Memory B cell (primary cell): Measurements from ENCODE around the gene RBM4B.

Experiments used
- ATAC-seq: fragments of 150-1000 bp; cut with Tn5 transposase; 2 replicates; pipeline ENCODE4 v1.10.0; 2021; ENCODE audit warnings: low read depth, mild to moderate bottlenecking, moderate library complexity
- DNase-seq, 2 donors: peaks; one replicate each; pipeline ENCODE4 v3.0.0; 2022; ENCODE audit warnings: low spot score in 2 of 2
- H3K27ac Mint-ChIP-seq: one replicate; pipeline ENCODE4 v1.8.0; 2022; ENCODE audit warnings: mild to moderate bottlenecking, moderate library complexity, mixed read lengths
- H3K27me3 Mint-ChIP-seq: one replicate; pipeline ENCODE4 v1.8.0; 2022; ENCODE audit warnings: mixed read lengths
- H3K36me3 Mint-ChIP-seq: one replicate; pipeline ENCODE4 v1.8.0; 2022; ENCODE audit warnings: mild to moderate bottlenecking, mixed read lengths
- H3K4me1 Mint-ChIP-seq: one replicate; pipeline ENCODE4 v1.8.0; 2022; ENCODE audit warnings: mixed read lengths
- H3K4me3 Mint-ChIP-seq: one replicate; pipeline ENCODE4 v1.8.0; 2022; ENCODE audit warnings: mild to moderate bottlenecking, moderate library complexity, mixed read lengths
- H3K9me3 Mint-ChIP-seq: one replicate; pipeline ENCODE4 v1.8.0; 2022; ENCODE audit warnings: mixed read lengths

Gene RBM4B

DNA sequence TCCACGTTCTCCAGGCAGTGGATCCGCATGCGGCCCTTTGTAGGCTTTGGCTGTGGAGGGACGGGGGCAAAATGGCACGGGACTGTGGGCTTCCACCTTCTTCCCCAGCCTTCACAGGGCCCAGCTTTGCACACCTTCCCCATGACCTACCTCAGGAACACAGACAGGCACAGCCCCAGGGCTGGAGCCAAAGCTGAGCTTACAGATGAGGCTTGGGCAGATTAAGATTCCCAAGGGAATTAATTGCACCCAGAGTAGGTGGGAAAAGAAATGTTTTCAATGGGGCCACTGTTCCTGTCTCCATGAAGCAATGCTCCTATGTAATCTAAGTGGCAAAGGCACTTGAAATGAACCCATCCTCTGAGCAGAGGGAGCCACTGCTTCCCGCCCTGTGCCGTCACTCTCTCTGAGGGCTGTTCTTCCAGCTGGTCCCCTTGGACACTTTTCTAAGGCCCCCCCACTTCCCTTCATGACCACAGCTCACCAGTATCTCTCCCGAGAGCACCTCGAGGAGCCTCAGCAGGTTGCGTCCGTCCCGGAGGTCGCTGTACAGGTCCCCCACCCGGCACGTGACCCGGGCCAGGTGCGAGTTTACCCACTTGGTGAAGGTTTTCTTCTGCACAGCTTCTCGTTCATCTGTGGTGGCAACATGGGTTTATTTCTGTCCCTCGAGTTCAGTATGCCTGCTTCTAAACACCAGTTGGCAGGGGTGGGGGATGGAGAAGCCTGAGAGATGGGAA is 37.8 kb upstream of the RBM4B start:
- no peaks in the 10 kb centered on the region for H3K9me3 Mint-ChIP-seq
- H3K4me3 Mint-ChIP-seq: no peak overlapping the region
- H3K27ac Mint-ChIP-seq: no peak overlapping the region
- ATAC-seq: no peak
- peaks cover 23% of the 10 kb centered on the region for H3K27me3 Mint-ChIP-seq
- no peak for DNase-seq
- H3K4me1 Mint-ChIP-seq: no peaks in the 10 kb centered on the region
- no peaks in the 10 kb centered on the region for H3K36me3 Mint-ChIP-seq

DNA sequence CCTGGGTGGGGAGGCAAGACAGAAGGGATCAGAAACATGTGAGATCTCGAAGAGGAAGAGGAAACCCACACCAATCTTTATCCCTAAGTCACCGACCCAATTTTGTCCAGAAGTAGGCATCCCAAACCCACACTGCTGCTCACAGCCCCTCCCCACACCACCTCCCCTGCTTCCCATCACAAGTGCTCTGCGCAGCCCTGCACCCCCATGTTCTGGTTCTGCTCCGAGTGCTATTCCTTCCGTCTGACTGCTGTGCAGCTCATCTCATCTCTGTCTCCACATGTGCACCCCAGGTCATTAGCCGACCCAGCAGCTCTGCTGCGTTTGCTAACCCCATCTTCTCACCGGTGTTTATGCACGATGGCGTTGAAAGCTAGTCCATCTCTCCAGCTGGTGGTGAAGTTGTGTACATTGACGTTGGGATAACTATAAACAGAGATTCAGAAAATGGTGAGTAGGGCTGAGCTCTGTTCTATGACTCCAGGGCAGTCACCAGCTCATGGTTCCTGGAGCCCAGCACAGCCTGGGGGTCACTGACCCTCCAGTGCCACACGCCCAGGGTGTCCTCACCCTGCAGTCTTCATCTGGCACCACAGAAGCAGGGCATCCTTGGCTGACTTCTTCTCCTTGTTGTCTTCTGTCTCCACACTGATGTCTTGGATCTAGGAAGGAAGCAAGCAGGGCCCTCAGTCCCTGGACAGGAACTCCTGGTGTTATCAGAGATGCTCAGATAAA is 36.2 kb upstream of the RBM4B start:
- H3K27ac Mint-ChIP-seq: no peak overlapping the region
- H3K4me1 Mint-ChIP-seq: no peaks in the 10 kb centered on the region
- peaks cover 21% of the 10 kb centered on the region for H3K27me3 Mint-ChIP-seq
- DNase-seq: no peak
- no peak overlapping the region for H3K4me3 Mint-ChIP-seq
- no peaks in the 10 kb centered on the region for H3K36me3 Mint-ChIP-seq
- no peaks in the 10 kb centered on the region for H3K9me3 Mint-ChIP-seq
- ATAC-seq: no peak

DNA sequence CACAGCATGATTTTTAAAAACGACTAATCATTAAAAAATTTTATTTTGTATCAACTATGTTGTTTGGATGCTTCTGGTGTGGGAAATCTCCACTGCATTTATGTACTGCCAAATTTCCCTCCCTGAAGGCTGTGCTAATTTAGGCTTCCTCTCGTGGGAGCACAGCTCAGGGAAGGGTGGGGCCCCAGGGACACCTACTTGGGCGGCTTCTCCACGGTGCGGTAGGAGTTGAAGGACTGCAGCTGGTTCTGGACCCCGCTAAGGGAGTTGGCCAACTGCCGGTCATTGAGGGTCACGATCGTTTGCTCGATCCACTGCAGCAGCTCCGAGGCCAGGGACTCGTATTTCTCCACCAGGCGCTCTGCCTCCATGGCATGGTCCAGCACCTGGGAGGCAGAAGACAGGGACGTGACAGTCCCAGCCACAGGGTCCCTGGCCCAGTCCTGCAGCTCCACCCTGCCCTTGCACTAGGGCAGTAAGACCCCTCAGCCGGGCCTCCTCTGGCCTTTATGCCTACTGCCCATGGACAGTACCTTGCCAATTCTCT is 32.8 kb upstream of the RBM4B start:
- no peaks in the 10 kb centered on the region for H3K36me3 Mint-ChIP-seq
- peaks cover 14% of the 10 kb centered on the region for H3K27me3 Mint-ChIP-seq
- no peak for ATAC-seq
- H3K4me1 Mint-ChIP-seq: no peaks in the 10 kb centered on the region
- H3K9me3 Mint-ChIP-seq: no peaks in the 10 kb centered on the region
- H3K27ac Mint-ChIP-seq: no peak overlapping the region
- no peak overlapping the region for H3K4me3 Mint-ChIP-seq
- DNase-seq: no peak

DNA sequence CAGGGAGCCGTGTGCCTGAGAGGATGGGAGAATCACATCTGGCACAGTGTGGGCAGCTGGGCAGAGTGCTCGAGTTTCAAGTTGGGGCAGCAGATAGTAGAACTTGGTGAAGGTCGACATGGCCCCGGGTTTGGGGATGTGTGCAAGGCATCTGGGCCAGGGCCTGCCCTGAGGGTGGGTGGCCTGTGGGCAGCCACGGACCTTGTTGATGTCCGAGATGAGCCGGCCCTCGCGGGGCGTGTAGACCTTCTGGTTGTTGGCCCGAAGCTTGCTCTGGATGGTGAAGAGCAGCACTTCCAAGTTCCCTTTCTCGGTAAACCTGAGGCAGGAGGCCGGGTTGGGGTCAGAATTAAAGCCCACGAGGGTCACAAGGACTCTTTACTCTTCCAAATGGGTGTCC is 31.0 kb upstream of the RBM4B start:
- no peaks in the 10 kb centered on the region for H3K4me1 Mint-ChIP-seq
- no peak overlapping the region for H3K27ac Mint-ChIP-seq
- no peaks in the 10 kb centered on the region for H3K9me3 Mint-ChIP-seq
- DNase-seq (no peak), ATAC-seq (no peak)
- H3K36me3 Mint-ChIP-seq: no peaks in the 10 kb centered on the region
- no peak overlapping the region for H3K4me3 Mint-ChIP-seq
- H3K27me3 Mint-ChIP-seq: peaks cover 6% of the 10 kb centered on the region

DNA sequence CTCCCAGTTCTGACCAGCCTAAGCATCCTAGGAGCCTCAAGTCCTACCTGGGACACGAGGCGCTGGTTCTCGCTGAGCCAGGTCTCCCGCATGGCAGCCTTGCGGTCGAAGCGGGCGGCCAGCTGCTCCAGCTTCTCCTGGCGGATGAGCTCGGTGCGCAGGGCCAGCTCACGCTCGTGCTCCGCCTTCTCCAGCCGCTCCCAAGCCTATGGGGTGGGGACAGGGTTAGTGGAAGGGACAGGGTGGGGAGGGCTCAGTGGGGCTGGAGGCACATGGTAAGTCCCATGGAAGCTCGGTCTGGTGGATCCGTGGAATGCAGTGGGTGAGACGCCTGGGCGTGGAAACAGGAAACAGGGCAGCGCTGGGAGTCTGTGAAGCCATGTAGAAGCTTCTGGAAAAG is 30.4 kb upstream of the RBM4B start:
- DNase-seq (no peak), ATAC-seq (no peak)
- Mint-ChIP-seq H3K4me1 (no peaks in the 10 kb centered on the region), H3K27me3 (peaks cover 3% of the 10 kb centered on the region), H3K27ac (no peak overlapping the region), H3K4me3 (no peak overlapping the region), H3K9me3 (no peaks in the 10 kb centered on the region), H3K36me3 (no peaks in the 10 kb centered on the region)

DNA sequence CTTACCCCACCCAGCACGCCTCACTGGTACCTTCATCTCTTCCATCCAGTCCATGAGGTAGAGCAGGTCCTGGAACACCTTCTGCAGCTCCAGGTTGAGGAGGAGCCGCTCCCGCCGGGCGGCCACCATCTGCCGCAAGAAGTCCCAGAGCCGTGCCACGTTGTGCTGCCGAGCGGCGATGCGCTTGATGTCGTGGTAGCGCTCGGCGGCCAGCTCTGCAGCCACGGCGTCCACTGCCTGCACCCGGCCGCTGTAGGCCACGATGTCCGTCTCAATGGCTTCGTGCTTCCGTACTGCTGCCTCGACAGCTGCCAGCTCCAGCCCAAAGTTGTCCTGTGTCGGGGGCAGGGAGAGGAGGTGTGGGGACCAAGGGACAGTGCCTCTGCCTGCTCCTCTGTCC is 29.8 kb upstream of the RBM4B start:
- Mint-ChIP-seq H3K27ac (no peak overlapping the region), H3K4me3 (no peak overlapping the region), H3K36me3 (no peaks in the 10 kb centered on the region), H3K4me1 (no peaks in the 10 kb centered on the region), H3K9me3 (no peaks in the 10 kb centered on the region), H3K27me3 (peaks cover 3% of the 10 kb centered on the region)
- DNase-seq (no peak), ATAC-seq (no peak)

DNA sequence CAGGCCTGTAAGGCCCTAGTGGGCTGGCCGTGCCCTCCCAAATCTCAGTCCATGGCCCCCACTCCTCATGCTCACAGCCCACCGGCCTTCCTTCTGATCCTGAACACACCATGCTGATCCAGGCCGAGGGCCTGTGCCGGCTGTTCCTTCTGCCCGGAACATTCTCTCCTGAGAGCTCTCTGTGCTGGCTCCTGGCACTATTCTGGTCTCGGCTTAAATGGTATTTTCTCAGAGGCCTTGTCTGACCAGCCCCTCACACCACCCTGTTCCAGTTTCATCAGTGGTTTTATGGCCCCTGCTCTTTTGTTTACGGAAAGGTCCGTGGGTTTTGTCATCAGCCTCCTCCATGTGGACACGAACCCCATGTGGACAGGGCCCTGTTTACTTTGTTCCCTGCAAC is 29.3 kb upstream of the RBM4B start:
- ATAC-seq (no peak), DNase-seq (no peak)
- Mint-ChIP-seq H3K4me3 (no peak overlapping the region), H3K36me3 (no peaks in the 10 kb centered on the region), H3K27me3 (peaks cover 3% of the 10 kb centered on the region), H3K27ac (no peak overlapping the region), H3K9me3 (no peaks in the 10 kb centered on the region), H3K4me1 (no peaks in the 10 kb centered on the region)

DNA sequence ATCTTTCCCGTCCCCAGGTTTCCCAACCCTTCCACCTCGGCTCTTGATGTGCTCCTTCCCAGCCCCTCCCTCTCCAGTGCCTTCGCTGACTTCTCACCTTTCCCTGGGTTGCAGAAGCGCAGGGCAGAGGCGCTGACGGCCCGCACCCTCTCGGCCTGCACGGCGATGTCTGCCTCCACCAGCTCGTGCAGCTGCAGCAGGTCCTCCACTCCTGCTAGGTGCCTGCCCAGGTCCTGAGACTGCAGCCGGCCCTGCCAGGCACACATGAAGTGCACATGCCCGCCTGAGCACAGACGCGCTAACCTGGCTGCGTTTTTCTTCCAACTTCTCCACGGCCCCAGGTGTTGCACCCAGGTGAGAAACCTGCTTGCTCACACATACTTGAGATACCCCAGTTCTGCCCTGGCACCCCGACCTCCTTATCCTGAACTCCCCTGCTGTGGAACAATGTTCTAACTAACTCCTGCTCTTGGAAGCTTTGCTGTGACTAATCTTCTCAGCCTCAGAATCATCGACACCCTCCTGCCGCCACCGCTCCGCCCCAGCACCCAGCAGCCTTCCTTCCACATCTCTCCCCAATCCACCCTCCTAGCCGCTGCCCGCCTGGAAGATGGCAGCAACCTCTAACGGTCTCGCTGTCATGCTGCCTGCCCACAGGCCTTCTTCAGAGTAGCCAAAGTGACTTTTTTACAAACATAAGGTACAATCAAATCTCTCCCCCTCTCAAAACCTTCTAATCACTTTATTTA is 28.1 kb upstream of the RBM4B start:
- no peaks in the 10 kb centered on the region for H3K9me3 Mint-ChIP-seq
- DNase-seq (no peak), ATAC-seq (no peak)
- peaks cover 2% of the 10 kb centered on the region for H3K36me3 Mint-ChIP-seq
- H3K27ac Mint-ChIP-seq: no peak overlapping the region
- peaks cover under 1% of the 10 kb centered on the region for H3K27me3 Mint-ChIP-seq
- no peaks in the 10 kb centered on the region for H3K4me1 Mint-ChIP-seq
- no peak overlapping the region for H3K4me3 Mint-ChIP-seq

DNA sequence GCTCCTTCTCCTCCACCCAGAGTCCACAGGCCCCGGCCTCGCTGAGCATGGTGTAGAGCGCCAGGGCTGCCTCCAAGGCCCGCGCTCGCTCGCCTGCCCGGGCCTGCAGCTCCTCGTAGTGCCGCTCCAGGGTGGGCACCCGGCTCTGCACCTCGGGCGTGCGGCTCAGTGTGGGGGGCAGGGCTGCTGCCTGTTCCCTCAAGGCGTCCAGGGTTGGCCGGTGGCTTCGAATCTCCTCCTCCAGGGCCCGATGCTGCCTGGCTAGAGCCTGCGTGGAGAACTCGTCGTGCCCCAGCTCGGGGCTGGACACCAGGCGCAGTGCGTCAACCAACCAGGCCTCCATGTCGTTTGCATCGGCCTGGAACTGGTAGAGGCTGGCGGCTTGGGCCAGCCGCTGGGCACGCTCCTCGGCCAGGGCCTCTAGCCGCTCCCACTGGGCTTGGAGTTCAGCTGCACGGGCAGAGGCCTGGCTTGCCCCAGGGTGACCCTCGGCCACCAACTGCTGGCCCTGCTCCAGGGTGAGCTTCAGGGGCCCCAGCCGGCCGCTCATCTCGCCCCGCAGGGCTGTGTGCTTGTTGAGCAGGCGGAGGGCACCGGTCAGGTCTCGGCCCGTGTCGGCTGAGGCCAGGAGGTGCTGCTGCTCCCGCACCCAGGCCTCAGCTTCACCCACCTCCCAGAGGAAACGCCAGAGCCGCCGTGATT is 27.1 kb upstream of the RBM4B start:
- peaks cover 2% of the 10 kb centered on the region for H3K36me3 Mint-ChIP-seq
- H3K4me3 Mint-ChIP-seq: no peak overlapping the region
- DNase-seq: no peak
- no peaks in the 10 kb centered on the region for H3K27me3 Mint-ChIP-seq
- no peak for ATAC-seq
- H3K4me1 Mint-ChIP-seq: no peaks in the 10 kb centered on the region
- no peak overlapping the region for H3K27ac Mint-ChIP-seq
- H3K9me3 Mint-ChIP-seq: peaks cover under 1% of the 10 kb centered on the region

DNA sequence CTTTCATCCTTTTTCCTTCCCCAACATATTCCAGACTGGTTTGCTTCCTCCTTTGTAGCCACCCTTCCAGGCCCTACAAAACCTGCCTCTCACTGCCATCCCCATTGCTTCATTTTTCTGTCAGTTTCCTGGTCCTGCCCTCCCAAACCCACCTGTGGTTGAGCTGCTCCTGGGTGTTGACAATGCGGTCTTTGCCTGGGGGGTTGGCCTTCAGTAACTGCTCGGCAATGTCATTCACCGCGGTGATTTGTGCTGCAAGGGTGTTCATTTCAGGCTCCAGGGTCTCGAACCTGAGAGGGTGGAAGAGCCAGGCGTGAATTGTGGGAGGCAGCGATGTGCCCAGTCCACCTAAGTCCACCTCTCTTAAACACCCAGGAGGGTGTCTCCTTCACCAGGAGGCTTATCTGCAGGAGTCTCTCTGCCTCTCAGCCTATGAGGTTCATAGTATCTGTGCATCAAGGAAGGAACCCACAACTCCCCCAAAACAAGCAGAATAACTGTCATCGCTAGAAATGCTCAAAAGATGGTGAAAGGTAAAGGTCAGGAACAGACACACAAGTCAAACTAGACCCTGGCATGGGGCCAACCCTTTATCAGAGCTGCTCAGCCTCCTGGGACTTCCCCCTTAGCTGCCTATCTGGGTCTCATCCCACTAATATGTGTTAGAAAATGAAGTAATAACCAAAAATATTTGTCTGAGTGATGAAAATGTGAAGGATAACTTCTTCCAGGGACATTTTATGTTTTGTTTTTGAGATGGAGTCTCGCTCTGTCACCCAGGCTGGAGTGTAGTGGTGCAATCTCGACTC is 23.9 kb upstream of the RBM4B start:
- DNase-seq: no peak
- H3K9me3 Mint-ChIP-seq: peaks cover 1% of the 10 kb centered on the region
- H3K36me3 Mint-ChIP-seq: peaks cover 2% of the 10 kb centered on the region
- no peak for ATAC-seq
- H3K27me3 Mint-ChIP-seq: no peaks in the 10 kb centered on the region
- no peak overlapping the region for H3K27ac Mint-ChIP-seq
- H3K4me1 Mint-ChIP-seq: no peaks in the 10 kb centered on the region
- no peak overlapping the region for H3K4me3 Mint-ChIP-seq

DNA sequence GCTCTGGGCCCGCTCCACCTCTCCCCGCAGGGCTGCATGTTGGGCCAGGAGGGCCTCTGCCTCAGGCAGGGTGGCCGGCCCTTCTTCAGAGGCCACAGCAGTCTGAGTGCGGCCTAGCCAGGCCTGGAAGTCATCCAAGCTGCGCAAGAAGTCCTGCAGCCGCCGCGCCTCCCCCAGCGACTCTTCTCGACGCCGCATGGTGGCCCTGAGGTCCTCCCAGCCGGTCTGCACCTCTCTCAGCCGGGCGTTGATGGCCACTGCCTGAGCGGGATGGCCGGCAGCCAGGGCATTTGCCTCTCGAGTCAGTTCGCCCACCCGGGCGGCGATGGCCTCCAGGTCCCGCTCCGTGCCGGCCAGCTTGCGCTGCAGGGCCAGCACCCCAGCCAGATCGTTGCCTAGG is 23.1 kb upstream of the RBM4B start:
- ATAC-seq (no peak), DNase-seq (no peak)
- Mint-ChIP-seq H3K27me3 (no peaks in the 10 kb centered on the region), H3K36me3 (peaks cover 2% of the 10 kb centered on the region), H3K27ac (no peak overlapping the region), H3K9me3 (peaks cover 1% of the 10 kb centered on the region), H3K4me3 (no peak overlapping the region), H3K4me1 (no peaks in the 10 kb centered on the region)

DNA sequence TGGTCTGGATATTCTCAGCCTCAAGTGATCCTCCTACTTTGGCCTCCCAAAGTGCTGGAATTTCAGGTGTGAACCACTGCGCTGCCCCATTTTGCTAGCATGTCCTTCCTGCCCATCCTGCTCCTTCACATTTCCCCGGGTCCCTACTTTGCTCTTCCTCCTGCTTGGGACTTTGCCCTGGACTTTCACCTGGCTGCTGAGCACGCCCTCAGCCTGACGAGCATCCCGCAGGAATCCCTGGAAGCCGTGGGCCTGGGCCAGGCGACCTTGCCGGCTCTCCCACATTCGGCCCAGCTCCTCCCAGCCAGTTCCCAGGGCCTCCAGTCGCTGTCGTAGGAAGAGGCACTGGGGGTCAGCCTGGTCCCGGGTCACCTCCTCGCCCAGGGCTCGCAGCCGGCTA is 22.6 kb upstream of the RBM4B start:
- no peaks in the 10 kb centered on the region for H3K27me3 Mint-ChIP-seq
- no peak for DNase-seq
- no peak for ATAC-seq

DNA sequence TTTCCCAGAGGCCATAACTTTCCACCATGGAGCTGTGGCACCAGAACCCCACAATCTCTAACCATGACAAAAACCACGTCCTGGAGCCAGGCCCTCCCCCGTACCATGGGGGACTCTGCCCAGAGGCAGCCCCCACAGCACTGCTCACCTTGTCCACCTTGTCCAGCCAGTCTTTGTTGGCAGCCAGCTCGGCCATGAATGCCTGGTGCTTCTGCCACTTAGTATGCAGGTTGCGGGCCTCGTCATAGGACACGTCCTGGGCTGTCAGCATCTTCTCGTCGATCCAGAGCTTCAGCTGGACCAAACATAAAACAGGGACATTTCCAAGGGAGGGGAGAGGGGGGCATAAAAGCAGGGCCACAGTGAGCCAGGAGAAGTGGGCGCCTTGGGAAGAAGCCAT is 20.8 kb upstream of the RBM4B start:
- peaks cover 2% of the 10 kb centered on the region for H3K4me1 Mint-ChIP-seq
- peaks cover under 1% of the 10 kb centered on the region for H3K27me3 Mint-ChIP-seq
- DNase-seq (no peak), ATAC-seq (no peak)
- no peak overlapping the region for H3K4me3 Mint-ChIP-seq
- no peak overlapping the region for H3K27ac Mint-ChIP-seq
- H3K9me3 Mint-ChIP-seq: peaks cover 1% of the 10 kb centered on the region
- H3K36me3 Mint-ChIP-seq: peaks cover 2% of the 10 kb centered on the region

More for the DNA sequence above, 22.6 kb upstream of the RBM4B start:
- no peaks in the 10 kb centered on the region for H3K4me1 Mint-ChIP-seq
- peaks cover 1% of the 10 kb centered on the region for H3K9me3 Mint-ChIP-seq
- no peak overlapping the region for H3K27ac Mint-ChIP-seq
- H3K36me3 Mint-ChIP-seq: peaks cover 2% of the 10 kb centered on the region
- no peak overlapping the region for H3K4me3 Mint-ChIP-seq
